ENCODE data around the gene MAP3K20. TPM values are rescaled to one million over a fixed set of nuclear protein-coding genes. Genes with fewer than 3 reads are reported as not detected.

Gene MAP3K20
- total and polyA plus RNA-seq, 2 experiments from 2014 or later: 7.6 to 9.6 TPM

GRCh38 chr2:173075056-173075780, 428 bp upstream of the MAP3K20 start:
- Histone ChIP-seq H3K27me3 (ENCODE audit: insufficient read depth) (peaks cover 9% of the 10 kb centered on the region), H3K4me1 (ENCODE audit: insufficient read depth) (peaks cover 10% of the 10 kb centered on the region), H3K79me2 (replicated peaks; ENCODE audit: insufficient read depth) (peaks cover 9% of the 10 kb centered on the region; the same call in 1 of the 2 replicates), H3F3A (replicated peaks; ENCODE audit: low read depth) (0 out of 2 replicates have a peak, but pooled peaks cover 4% of the 10 kb centered on the region), H3K4me2 (peak overlapping the region; percentile 90), H4K20me1 (replicated peaks; ENCODE audit: insufficient read depth) (no peaks in the 10 kb centered on the region), H3K36me3 (ENCODE audit: insufficient read depth) (no peaks in the 10 kb centered on the region), H3K27ac (ENCODE audit: low read depth) (no peak overlapping the region), H3K4me3 (peak overlapping the region; percentile 83), H3K9me2 (ENCODE audit: insufficient read depth) (no peaks in the 10 kb centered on the region), H2AFZ (peak overlapping the region; percentile 96)
- no peak for TF ChIP-seq POLR2AphosphoS5 (IDR thresholded peaks at IDR 0.05; ENCODE audit: low read depth)
- TF ChIP-seq NANOG (IDR thresholded peaks at IDR 0.05; ENCODE audit: borderline replicate concordance): no peak
- TF ChIP-seq JUNB (IDR thresholded peaks at IDR 0.05; ENCODE audit: unreplicated experiment): no peak
- no peak for TF ChIP-seq REST (IDR thresholded peaks at IDR 0.05; ENCODE audit: unreplicated experiment)
- TF ChIP-seq ZNF331 (CRISPR knock-in tag; IDR thresholded peaks at IDR 0.05; ENCODE audit: low read depth): no peak
- no peak; a peak in 1 of 4 replicates for TF ChIP-seq CTCF (conservative IDR thresholded peaks at IDR 0.05; ENCODE audit: low read depth in 2 of 2)
- TF ChIP-seq STAT1 (IDR thresholded peaks at IDR 0.05; ENCODE audit: unreplicated experiment): no peak
- TF ChIP-seq CREB1 (CRISPR knock-in tag; IDR thresholded peaks at IDR 0.05; ENCODE audit: low read depth): no peak
- no peak for TF ChIP-seq EZH2 (IDR thresholded peaks at IDR 0.05; ENCODE audit: low read depth, unreplicated experiment)
- no peak for TF ChIP-seq ZNF462 (CRISPR knock-in tag; IDR thresholded peaks at IDR 0.05)
- no peak for TF ChIP-seq EZH2phosphoT487 (IDR thresholded peaks at IDR 0.05; ENCODE audit: unreplicated experiment)
- no peak for TF ChIP-seq ZNF114 (CRISPR knock-in tag; IDR thresholded peaks at IDR 0.05)
- TF ChIP-seq ETS1 (IDR thresholded peaks at IDR 0.05): no peak
- peak overlapping the region; percentile 87 for H3K4me3 Mint-ChIP-seq
- H3K4me1 Mint-ChIP-seq: peaks cover 17% of the 10 kb centered on the region
- H3K9me3 Mint-ChIP-seq: no peaks in the 10 kb centered on the region
- 0 out of 3 replicates have a peak, but pooled peaks cover 1% of the 10 kb centered on the region for H3K36me3 Mint-ChIP-seq (ENCODE audit: low read depth)
- peak; percentile 65 for DNase-seq (ENCODE audit: low spot score)
- H3K27ac Mint-ChIP-seq: no peak overlapping the region
- peak; percentile 13 for ATAC-seq
- H3K27me3 Mint-ChIP-seq (ENCODE audit: insufficient read depth, low read depth, poor library complexity): peaks cover 7% of the 10 kb centered on the region
